Measurements from ENCODE around the gene YPEL5.
"Not testable (repeated sequence)": the region's sequence is repeated elsewhere in the genome, so short reads cannot be mapped to it uniquely, and the experiment has no call there.

Gene YPEL5

GRCh38 chr2:30139131-30139870, 7.5 kb upstream of the YPEL5 start:
- DNase-seq, result no peak

- no peak for DNase-seq
These were observed 5.7 kb upstream of the YPEL5 start for GRCh38 chr2:30141136-30141535.

- no peak for DNase-seq
These were observed 2.5 kb upstream of the YPEL5 start for GRCh38 chr2:30144260-30144659.

GRCh38 chr2:30144951-30145350, 1.9 kb upstream of the YPEL5 start:
- DNase-seq, result not testable (repeated sequence)

GRCh38 chr2:30145826-30146336, 926 bp upstream of the YPEL5 start:
- DNase-seq, result no peak

- no peak for DNase-seq
These were observed 448 bp downstream of the YPEL5 start for GRCh38 chr2:30147196-30147714.

GRCh38 chr2:30147715-30148610, 1.2 kb downstream of the YPEL5 start:
- DNase-seq, result peak; percentile 42

- no peak for DNase-seq
These were observed 2.0 kb downstream of the YPEL5 start for GRCh38 chr2:30148850-30149249.

- DNase-seq, result no peak
These were observed 2.7 kb downstream of the YPEL5 start for GRCh38 chr2:30149513-30149912.

GRCh38 chr2:30149976-30150375, 3.2 kb downstream of the YPEL5 start:
- no peak for DNase-seq

- no peak for DNase-seq
These were observed 4.0 kb downstream of the YPEL5 start for GRCh38 chr2:30150786-30151185.

GRCh38 chr2:30152385-30152784, 5.6 kb downstream of the YPEL5 start:
- DNase-seq, result no peak

- DNase-seq, result no peak
These were observed 8.4 kb downstream of the YPEL5 start for GRCh38 chr2:30155202-30155601.

GRCh38 chr2:30155889-30156658, 9.3 kb downstream of the YPEL5 start:
- no peak for DNase-seq

- DNase-seq, result no peak
These were observed 10.8 kb downstream of the YPEL5 start for GRCh38 chr2:30157616-30158015.

- DNase-seq, result no peak
These were observed 13.0 kb downstream of the YPEL5 start for GRCh38 chr2:30159766-30160165.

- DNase-seq, result no peak
These were observed 15.3 kb downstream of the YPEL5 start for GRCh38 chr2:30161929-30162706.

- no peak for DNase-seq
These were observed 16.0 kb downstream of the YPEL5 start for GRCh38 chr2:30162806-30163205.

GRCh38 chr2:30164131-30164925, 17.5 kb downstream of the YPEL5 start:
- no peak for DNase-seq

GRCh38 chr2:30165050-30165520, 18.3 kb downstream of the YPEL5 start:
- DNase-seq, result peak; percentile 66

- DNase-seq, result no peak
These were observed 18.8 kb downstream of the YPEL5 start for GRCh38 chr2:30165617-30166016.
